IPS-15b (cell line): ENCODE data around the gene ACAN.

Source experiments
- H3K27me3 ChIP-seq: one replicate; pipeline ENCODE4 v1.6.1; 2013; ENCODE audit warnings: low read length; ENCODE audit not compliant: control insufficient read depth, insufficient read depth
- H3K36me3 ChIP-seq: one replicate; pipeline ENCODE4 v1.6.1; 2013; ENCODE audit warnings: low read length; ENCODE audit not compliant: control insufficient read depth, insufficient read depth
- H3K4me1 ChIP-seq: one replicate; pipeline ENCODE4 v1.6.1; 2013; ENCODE audit warnings: mild to moderate bottlenecking, low read length; ENCODE audit not compliant: control insufficient read depth, insufficient read depth
- H3K4me3 ChIP-seq: one replicate; pipeline ENCODE4 v1.5.1; 2013; ENCODE audit warnings: low read depth, low read length
- H3K9ac ChIP-seq: one replicate; pipeline ENCODE4 v1.6.1; 2013; ENCODE audit warnings: low read depth, mild to moderate bottlenecking, low read length
- H3K9me3 ChIP-seq: one replicate; pipeline ENCODE4 v1.6.1; 2013; ENCODE audit warnings: mild to moderate bottlenecking, low read length; ENCODE audit not compliant: control insufficient read depth, insufficient read depth

Gene ACAN

GRCh38 chr15:88803241-88803919 lies at the start of gene ACAN:
Gene ACAN, plus strand, starts transcription at chr15:88803436. Its CDS starts 32,771 bp downstream, at chr15:88836207.
- Histone ChIP-seq H3K27me3 (peaks cover 58% of the 10 kb centered on the region), H3K4me1 (peaks cover 4% of the 10 kb centered on the region), H3K4me3 (peak within 1 kb of the TSS; percentile 68), H3K9me3 (no peaks in the 10 kb centered on the region), H3K9ac (peak within 1 kb of the TSS; percentile 55), H3K36me3 (no peaks in the 10 kb centered on the region)

- no peaks in the 10 kb centered on the region for H3K9me3 ChIP-seq
- no peaks in the 10 kb centered on the region for H3K36me3 ChIP-seq
Measured at GRCh38 chr15:88756521-88756920, 46.7 kb upstream of the ACAN start.

GRCh38 chr15:88756921-88757320 lies 46.3 kb upstream of the ACAN start:
- H3K9ac ChIP-seq, result no peak overlapping the region
- H3K4me3 ChIP-seq, result no peak overlapping the region

More at GRCh38 chr15:88756521-88756920, 46.7 kb upstream of the ACAN start:
- Histone ChIP-seq H3K4me1 (no peaks in the 10 kb centered on the region), H3K4me3 (no peak overlapping the region), H3K27me3 (no peaks in the 10 kb centered on the region), H3K9ac (no peak overlapping the region)

GRCh38 chr15:88759872-88760271 lies 43.4 kb upstream of the ACAN start:
- H3K9me3 ChIP-seq, result no peaks in the 10 kb centered on the region
- H3K36me3 ChIP-seq, result no peaks in the 10 kb centered on the region
- no peak overlapping the region for H3K4me3 ChIP-seq
- H3K9ac ChIP-seq, result no peak overlapping the region
- H3K4me1 ChIP-seq, result no peaks in the 10 kb centered on the region
- H3K27me3 ChIP-seq, result peaks cover 2% of the 10 kb centered on the region

More at GRCh38 chr15:88756921-88757320, 46.3 kb upstream of the ACAN start:
- Histone ChIP-seq H3K27me3 (no peaks in the 10 kb centered on the region), H3K36me3 (no peaks in the 10 kb centered on the region), H3K4me1 (no peaks in the 10 kb centered on the region), H3K9me3 (no peaks in the 10 kb centered on the region)

DNA sequence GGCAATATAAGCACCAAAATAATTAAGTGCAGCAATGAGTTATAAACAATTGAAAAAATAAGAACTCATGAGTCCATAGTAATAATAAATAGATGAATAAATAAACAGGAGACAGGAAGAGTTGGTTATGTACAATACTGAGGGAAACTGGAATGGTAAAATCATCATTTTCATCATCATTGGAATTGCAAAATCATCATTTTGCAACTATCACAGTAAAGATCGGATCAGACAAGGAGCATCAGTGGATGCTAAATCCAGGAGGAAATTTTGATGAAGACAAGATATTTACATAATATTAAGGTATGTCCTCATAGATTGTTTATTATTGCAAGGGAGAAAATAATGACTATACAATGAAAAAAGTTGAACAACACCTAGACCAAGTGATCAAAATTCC lies 38.8 kb upstream of the ACAN start:
- no peak overlapping the region for H3K4me3 ChIP-seq
- no peaks in the 10 kb centered on the region for H3K9me3 ChIP-seq
- no peak overlapping the region for H3K9ac ChIP-seq
- H3K4me1 ChIP-seq, result no peaks in the 10 kb centered on the region
- peaks cover 27% of the 10 kb centered on the region for H3K27me3 ChIP-seq
- no peaks in the 10 kb centered on the region for H3K36me3 ChIP-seq

DNA sequence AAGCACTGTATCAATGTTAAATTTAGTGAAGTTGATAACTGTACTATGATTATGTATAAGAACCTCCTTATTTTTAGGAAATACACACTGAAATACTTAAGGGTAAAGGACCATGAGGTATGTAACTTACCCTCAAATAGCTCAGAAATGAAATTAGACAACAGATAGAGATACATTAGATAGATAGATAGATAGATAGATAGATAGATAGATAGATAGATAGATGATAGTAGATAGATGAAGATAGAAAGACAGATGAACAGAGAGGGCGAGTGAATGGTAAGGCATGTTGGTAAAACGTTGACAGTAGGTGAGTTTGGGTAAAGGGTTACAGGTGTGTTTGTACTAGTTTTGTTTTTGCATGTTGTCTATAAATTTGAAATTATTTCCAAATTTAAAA lies 38.0 kb upstream of the ACAN start:
- Histone ChIP-seq H3K9ac (no peak overlapping the region), H3K27me3 (peaks cover 34% of the 10 kb centered on the region), H3K4me1 (no peaks in the 10 kb centered on the region), H3K4me3 (no peak overlapping the region), H3K36me3 (no peaks in the 10 kb centered on the region), H3K9me3 (no peaks in the 10 kb centered on the region)

- Histone ChIP-seq H3K27me3 (peaks cover 44% of the 10 kb centered on the region), H3K9ac (peak overlapping the region; percentile 68), H3K4me1 (no peaks in the 10 kb centered on the region), H3K4me3 (peak overlapping the region; percentile 53), H3K9me3 (no peaks in the 10 kb centered on the region), H3K36me3 (no peaks in the 10 kb centered on the region)
Measured at GRCh38 chr15:88769161-88769971, 33.9 kb upstream of the ACAN start.

DNA sequence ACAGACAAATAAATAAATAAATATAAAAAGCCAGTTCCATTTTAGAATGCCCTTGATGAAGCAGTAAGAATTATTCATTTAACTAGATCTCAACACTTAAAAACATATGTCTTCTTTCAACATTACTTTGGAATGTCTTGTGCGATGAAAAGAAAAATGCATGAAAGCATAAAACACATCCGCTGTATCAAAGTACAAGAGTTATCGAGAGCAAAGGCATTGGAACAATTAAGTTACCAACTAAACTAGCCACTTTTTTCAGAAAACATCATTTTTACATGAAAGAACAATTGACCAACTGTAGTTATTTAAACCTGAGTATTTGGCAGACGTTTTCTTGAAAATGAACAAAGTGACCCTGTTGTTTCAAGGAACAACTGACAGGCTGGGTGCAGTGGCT lies 27.5 kb upstream of the ACAN start:
- Histone ChIP-seq H3K4me3 (no peak overlapping the region), H3K4me1 (no peaks in the 10 kb centered on the region), H3K9ac (no peak overlapping the region), H3K27me3 (peaks cover 4% of the 10 kb centered on the region), H3K9me3 (no peaks in the 10 kb centered on the region), H3K36me3 (no peaks in the 10 kb centered on the region)

- H3K9ac ChIP-seq, result no peak overlapping the region
- H3K27me3 ChIP-seq, result no peaks in the 10 kb centered on the region
- H3K4me3 ChIP-seq, result no peak overlapping the region
- H3K36me3 ChIP-seq, result no peaks in the 10 kb centered on the region
- H3K9me3 ChIP-seq, result no peaks in the 10 kb centered on the region
- H3K4me1 ChIP-seq, result no peaks in the 10 kb centered on the region
Measured at GRCh38 chr15:88776646-88777045, 26.6 kb upstream of the ACAN start.

DNA sequence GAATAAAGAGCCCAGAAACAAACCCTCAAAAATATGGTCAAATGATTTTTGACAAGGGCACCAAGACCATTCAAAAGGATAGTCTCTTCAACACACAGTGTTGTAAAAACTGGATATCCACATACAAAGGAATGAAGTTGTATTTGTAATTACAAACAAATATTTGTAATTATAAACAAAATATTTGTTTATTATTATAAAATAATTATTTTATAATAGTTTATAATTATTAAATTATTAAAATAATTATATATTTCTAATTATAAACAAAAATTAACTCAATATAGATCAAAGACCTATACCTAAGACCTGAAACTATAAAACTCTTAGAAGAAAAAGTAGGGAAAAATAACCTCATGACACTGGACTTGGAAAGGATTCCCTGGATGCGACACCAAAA lies 23.3 kb upstream of the ACAN start:
- H3K9ac ChIP-seq, result no peak overlapping the region
- H3K4me3 ChIP-seq, result no peak overlapping the region
- H3K9me3 ChIP-seq, result no peaks in the 10 kb centered on the region
- H3K27me3 ChIP-seq, result no peaks in the 10 kb centered on the region
- no peaks in the 10 kb centered on the region for H3K36me3 ChIP-seq
- H3K4me1 ChIP-seq, result no peaks in the 10 kb centered on the region

- H3K9me3 ChIP-seq, result no peaks in the 10 kb centered on the region
- H3K36me3 ChIP-seq, result no peaks in the 10 kb centered on the region
- no peak overlapping the region for H3K9ac ChIP-seq
- H3K4me1 ChIP-seq, result no peaks in the 10 kb centered on the region
- no peaks in the 10 kb centered on the region for H3K27me3 ChIP-seq
- H3K4me3 ChIP-seq, result no peak overlapping the region
Measured at GRCh38 chr15:88782465-88782864, 20.8 kb upstream of the ACAN start.

DNA sequence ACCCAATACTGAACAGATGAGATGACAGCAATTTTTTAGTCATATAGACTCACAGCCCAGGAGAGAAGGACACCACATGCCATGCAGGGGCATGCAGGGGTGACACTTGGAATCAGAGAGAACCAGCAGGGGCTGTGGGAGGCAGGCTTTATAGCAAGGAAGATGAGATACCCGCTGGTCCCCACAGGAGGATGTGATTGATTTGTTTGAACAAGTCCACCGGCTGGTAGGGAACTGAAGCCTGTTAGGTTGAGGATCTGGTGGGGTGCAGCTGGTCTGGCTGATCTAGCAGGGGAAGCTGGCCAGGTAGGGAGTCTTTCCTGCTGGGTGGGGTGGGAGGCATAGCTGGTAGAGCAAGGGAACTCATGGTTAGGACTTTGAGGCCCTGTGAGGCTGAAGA lies 18.0 kb upstream of the ACAN start:
- no peak overlapping the region for H3K4me3 ChIP-seq
- H3K36me3 ChIP-seq, result no peaks in the 10 kb centered on the region

More for the DNA sequence above, 18.0 kb upstream of the ACAN start:
- Histone ChIP-seq H3K9ac (no peak overlapping the region), H3K9me3 (no peaks in the 10 kb centered on the region), H3K4me1 (no peaks in the 10 kb centered on the region), H3K27me3 (no peaks in the 10 kb centered on the region)
